Measurements from ENCODE around the gene MRPL37.

Gene MRPL37

GRCh38 chr1:54265126-54265525 is 65.2 kb downstream of the MRPL37 start:
- no peak for DNase-seq (ENCODE audit: low read depth in 2 of 2)

- no peak for DNase-seq (ENCODE audit: low read depth in 2 of 2)
These were observed 65.7 kb downstream of the MRPL37 start for GRCh38 chr1:54265659-54266058.

- DNase-seq (ENCODE audit: low read depth in 2 of 2): no peak
These were observed 66.2 kb downstream of the MRPL37 start for GRCh38 chr1:54266195-54266594.

- DNase-seq (ENCODE audit: low read depth in 2 of 2): no peak
These were observed 66.9 kb downstream of the MRPL37 start for GRCh38 chr1:54266908-54267307.
